Measurements from ENCODE around the gene LIN28A. TPM values are rescaled to one million over a fixed set of nuclear protein-coding genes. Genes with fewer than 3 reads are reported as not detected.

The LIN28A gene
- total and polyA plus RNA-seq, 12 donors: 0.23 to 1.2 (median 0.72) TPM; not detected in 9

DNA sequence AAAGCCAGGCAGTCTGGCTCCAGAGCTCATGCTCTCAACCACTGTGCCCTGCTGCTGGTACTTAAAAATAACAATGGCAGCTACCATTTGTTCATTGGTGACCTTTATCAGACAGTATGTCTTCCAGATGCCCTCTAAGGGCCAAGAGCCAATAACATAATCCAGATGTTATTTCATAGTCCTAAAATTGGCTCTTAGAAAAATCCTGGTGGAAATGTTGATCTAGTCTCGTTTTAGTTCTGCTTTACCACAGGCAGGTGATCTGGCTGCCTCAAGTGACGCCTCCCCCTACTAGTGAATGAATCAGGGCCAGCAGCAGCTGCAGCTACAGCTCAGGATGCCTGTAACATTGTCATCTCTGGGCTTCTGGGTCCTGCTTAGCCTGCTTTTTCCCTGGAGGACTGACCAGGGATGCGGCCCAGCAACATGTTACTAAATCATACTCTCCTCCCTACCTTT lies 49.0 kb downstream of the LIN28A start:
- Histone ChIP-seq H3K9me3 (replicated peaks in 1 of 3) (no peaks in the 10 kb centered on the region), H3K27me3 (no peaks in the 10 kb centered on the region), H3K27ac (no peak overlapping the region), H3K36me3 (replicated peaks in 1 of 2) (peaks cover 0 to 54% of the 10 kb centered on the region in 2 donors), H3K4me3 (no peak overlapping the region), H3K4me1 (replicated peaks in 1 of 2) (no peaks in the 10 kb centered on the region)
- WGBS, 4 donors: 75 to 86% (median 84%) methylated on average over 3 of the region's 3 CpGs
- intact Hi-C loops (cut with DNase I): no loop called here
- no peak for TF ChIP-seq CTCF (IDR thresholded peaks at IDR 0.05)
- no peak for TF ChIP-seq POLR2A (IDR thresholded peaks at IDR 0.05)
- peak in 1 of 7 donors; percentile 58 for DNase-seq

GRCh38 chr1:26468911-26469310 lies 58.3 kb downstream of the LIN28A start:
- WGBS, 4 donors: 38 to 73% (median 44%) methylated on average over 3 to 10 of the region's 10 CpGs
- H3K36me3 ChIP-seq (replicated peaks in 1 of 2): peaks cover 0 to 46% of the 10 kb centered on the region in 2 donors
- H3K27me3 ChIP-seq: no peaks in the 10 kb centered on the region
- peak overlapping the region in 4 of 5 donors; percentile 17 to 70 (median 59) for H3K27ac ChIP-seq
- intact Hi-C loops (cut with DNase I): no loop called here
- TF ChIP-seq POLR2A (IDR thresholded peaks at IDR 0.05): peak in 1 of 2 donors; percentile 39
- no peak for TF ChIP-seq CTCF (IDR thresholded peaks at IDR 0.05)
- peak; percentile 79 to 96 (median 92) for DNase-seq
- peaks cover 16 to 42% of the 10 kb centered on the region in 2 donors for H3K4me1 ChIP-seq (replicated peaks in 1 of 2)
- no peaks in the 10 kb centered on the region for H3K9me3 ChIP-seq (replicated peaks in 1 of 3)
- H3K4me3 ChIP-seq: no peak overlapping the region

GRCh38 chr1:26469558-26469957 lies 58.9 kb downstream of the LIN28A start:
- intact Hi-C loops (cut with DNase I): no loop called here
- 84 to 97% (median 90%) methylated on average over 5 of the region's 5 CpGs for WGBS, 4 donors
- TF ChIP-seq CTCF (IDR thresholded peaks at IDR 0.05): no peak
- TF ChIP-seq POLR2A (IDR thresholded peaks at IDR 0.05): no peak
- peak in 4 of 7 donors; percentile 20 to 35 (median 32) for DNase-seq
- H3K4me3 ChIP-seq: no peak overlapping the region
- H3K27me3 ChIP-seq: no peaks in the 10 kb centered on the region
- H3K9me3 ChIP-seq (replicated peaks in 1 of 3): no peaks in the 10 kb centered on the region
- H3K36me3 ChIP-seq (replicated peaks in 1 of 2): peaks cover 0 to 45% of the 10 kb centered on the region in 2 donors
- peak overlapping the region in 3 of 5 donors; percentile 17 to 70 (median 69) for H3K27ac ChIP-seq
- peaks cover 19 to 48% of the 10 kb centered on the region in 2 donors for H3K4me1 ChIP-seq (replicated peaks in 1 of 2)

- peak overlapping the region in 3 of 5 donors; percentile 98 to 100 (median 99) for H3K27ac ChIP-seq
- H3K4me3 ChIP-seq: peak overlapping the region in 2 of 4 donors; percentile 93 to 95
- H3K36me3 ChIP-seq (replicated peaks in 1 of 2): peaks cover 0 to 37% of the 10 kb centered on the region in 2 donors
- H3K27me3 ChIP-seq: no peaks in the 10 kb centered on the region
- peaks cover 19 to 52% of the 10 kb centered on the region in 2 donors for H3K4me1 ChIP-seq (replicated peaks in 1 of 2)
- 40 to 50% (median 44%) methylated on average over 14 of the region's 14 CpGs for WGBS, 4 donors
- intact Hi-C loops (cut with DNase I): no loop called here
- H3K9me3 ChIP-seq (replicated peaks in 1 of 3): no peaks in the 10 kb centered on the region
- peak in 3 of 7 donors; percentile 13 to 69 (median 32) for DNase-seq
- TF ChIP-seq CTCF (IDR thresholded peaks at IDR 0.05): no peak
- TF ChIP-seq POLR2A (IDR thresholded peaks at IDR 0.05): no peak
Measured at GRCh38 chr1:26470878-26471497, 60.4 kb downstream of the LIN28A start.

Measured in adrenal gland (tissue), 12 donors.